Stimulated activated memory B cell treated with anti-CD40 and anti-IgM and Interleukin-4, amounts not matched to agents 10 μg/mL and 1 μg/mL and 100 μg/mL, for 72 hours (primary cell): Measurements from ENCODE around the gene TSC2.
"Not testable (repeated sequence)": the region's sequence is repeated elsewhere in the genome, so short reads cannot be mapped to it uniquely, and the experiment has no call there.

Experiments
- ATAC-seq: fragments of 150-1000 bp; cut with Tn5 transposase; 2 replicates; pipeline ENCODE4 v1.10.0; 2021
- H3K27ac Mint-ChIP-seq: one replicate; pipeline ENCODE4 v1.8.0; 2022; ENCODE audit warnings: mild to moderate bottlenecking, mixed read lengths
- H3K27me3 Mint-ChIP-seq: one replicate; pipeline ENCODE4 v1.8.0; 2022; ENCODE audit warnings: mixed read lengths
- H3K36me3 Mint-ChIP-seq: one replicate; pipeline ENCODE4 v1.8.0; 2022; ENCODE audit warnings: mixed read lengths
- H3K4me1 Mint-ChIP-seq: one replicate; pipeline ENCODE4 v1.8.0; 2022; ENCODE audit warnings: mixed read lengths
- H3K4me3 Mint-ChIP-seq: one replicate; pipeline ENCODE4 v1.8.0; 2022; ENCODE audit warnings: mild to moderate bottlenecking, moderate library complexity, mixed read lengths
- H3K9me3 Mint-ChIP-seq: one replicate; pipeline ENCODE4 v1.8.0; 2022; ENCODE audit warnings: mixed read lengths

Gene TSC2

DNA sequence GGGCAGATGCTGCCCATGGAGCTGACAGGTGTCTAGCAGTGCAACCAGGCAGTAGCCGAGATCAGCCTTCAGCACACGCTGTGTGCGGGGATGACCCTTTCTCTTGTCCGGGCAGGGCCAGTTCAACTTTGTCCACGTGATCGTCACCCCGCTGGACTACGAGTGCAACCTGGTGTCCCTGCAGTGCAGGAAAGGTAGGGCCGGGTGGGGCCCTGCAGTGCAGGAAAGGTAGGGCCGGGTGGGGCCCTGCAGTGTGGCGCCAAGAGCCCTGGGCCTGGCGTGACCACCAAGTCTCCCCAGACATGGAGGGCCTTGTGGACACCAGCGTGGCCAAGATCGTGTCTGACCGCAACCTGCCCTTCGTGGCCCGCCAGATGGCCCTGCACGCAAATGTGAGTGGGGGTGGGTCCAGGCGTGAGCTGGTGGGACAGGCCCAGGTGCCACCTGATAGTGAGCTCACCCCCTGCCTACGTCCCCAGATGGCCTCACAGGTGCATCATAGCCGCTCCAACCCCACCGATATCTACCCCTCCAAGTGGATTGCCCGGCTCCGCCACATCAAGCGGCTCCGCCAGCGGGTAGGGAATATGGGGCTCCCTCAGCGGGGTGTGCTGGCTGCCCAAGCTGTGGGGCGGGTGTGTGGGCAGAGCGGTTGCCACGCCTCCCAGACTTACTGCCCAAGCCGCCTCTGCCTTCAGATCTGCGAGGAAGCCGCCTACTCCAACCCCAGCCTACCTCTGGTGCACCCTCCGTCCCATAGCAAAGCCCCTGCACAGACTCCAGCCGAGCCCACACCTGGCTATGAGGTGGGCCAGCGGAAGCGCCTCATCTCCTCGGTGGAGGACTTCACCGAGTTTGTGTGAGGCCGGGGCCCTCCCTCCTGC lies 40.2 kb downstream of the TSC2 start:
- H3K4me3 Mint-ChIP-seq, result no peak overlapping the region
- peaks cover 16% of the 10 kb centered on the region for H3K4me1 Mint-ChIP-seq
- H3K27me3 Mint-ChIP-seq, result no peaks in the 10 kb centered on the region
- H3K36me3 Mint-ChIP-seq, result peaks cover 26% of the 10 kb centered on the region
- no peak for ATAC-seq
- H3K27ac Mint-ChIP-seq, result peak overlapping the region; percentile 82
- H3K9me3 Mint-ChIP-seq, result no peaks in the 10 kb centered on the region

DNA sequence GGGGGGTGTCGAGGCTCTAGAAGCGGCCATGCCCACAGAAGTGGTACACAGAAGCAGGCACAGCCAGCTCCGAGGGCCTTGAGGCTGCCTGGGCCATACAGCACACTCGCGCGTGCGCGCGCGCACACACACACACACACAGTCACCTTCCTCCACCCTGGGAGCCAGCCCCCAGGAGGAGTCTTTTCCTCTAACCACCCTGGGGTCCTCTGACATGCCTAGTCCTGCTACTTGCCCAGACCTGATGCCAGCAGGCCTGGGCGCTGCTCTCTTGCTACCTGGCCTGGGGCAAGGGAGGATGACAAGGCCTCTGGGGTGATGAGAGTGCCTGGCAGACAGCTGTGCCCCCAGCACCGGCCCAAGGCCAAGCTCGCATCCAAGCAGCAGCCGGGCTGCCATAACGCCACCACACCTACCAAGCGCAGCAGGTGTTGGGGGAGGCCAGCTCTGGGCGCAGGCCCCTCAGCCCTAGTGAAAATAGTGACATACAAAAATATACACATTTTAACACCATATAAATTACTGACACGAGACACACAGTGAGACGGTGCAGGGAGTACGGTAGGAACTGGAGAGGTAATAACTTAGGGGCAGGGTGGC lies 41.1 kb downstream of the TSC2 start:
- H3K36me3 Mint-ChIP-seq, result peaks cover 26% of the 10 kb centered on the region
- H3K4me1 Mint-ChIP-seq, result peaks cover 16% of the 10 kb centered on the region
- no peak for ATAC-seq
- no peak overlapping the region for H3K4me3 Mint-ChIP-seq
- H3K27me3 Mint-ChIP-seq, result no peaks in the 10 kb centered on the region
- H3K9me3 Mint-ChIP-seq, result no peaks in the 10 kb centered on the region
- no peak overlapping the region for H3K27ac Mint-ChIP-seq

DNA sequence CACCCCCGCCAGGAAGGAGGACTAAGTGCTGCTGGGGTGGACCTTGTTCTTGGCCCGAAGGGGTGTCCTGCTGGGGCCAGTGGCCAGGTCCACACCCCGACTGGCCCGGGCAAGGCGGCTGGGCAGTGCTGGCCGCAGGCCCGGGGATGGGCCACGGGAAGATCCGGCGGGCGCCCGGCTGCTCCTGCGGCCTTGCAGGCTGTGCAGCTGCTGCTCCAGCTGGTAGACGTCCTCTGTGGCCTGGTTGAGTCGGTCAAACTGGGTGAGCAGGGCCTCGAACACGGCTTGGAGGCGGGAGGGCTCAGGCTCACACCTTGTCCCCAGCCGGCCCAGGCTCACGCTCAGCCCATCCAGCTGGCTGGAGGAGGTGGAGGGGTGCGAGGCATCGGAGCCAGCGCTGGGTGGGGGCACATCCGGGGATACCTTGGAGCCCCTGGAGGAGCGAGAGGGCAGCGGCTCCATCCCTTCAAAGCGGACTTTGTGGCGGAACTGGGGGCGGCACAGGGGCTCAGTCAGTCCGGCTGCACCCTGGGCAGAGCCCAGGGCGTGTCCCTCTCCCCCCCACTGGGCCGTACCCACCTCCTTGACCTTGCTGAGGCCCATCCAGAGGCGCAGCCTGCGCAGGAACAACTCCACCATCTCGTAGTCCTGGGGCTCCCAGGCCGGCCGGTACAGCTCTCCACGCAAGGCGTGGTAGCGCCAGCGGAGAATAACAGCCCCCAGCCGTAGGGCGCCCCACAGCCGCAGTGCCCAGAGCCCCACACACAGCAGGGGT lies 42.1 kb downstream of the TSC2 start:
- no peaks in the 10 kb centered on the region for H3K9me3 Mint-ChIP-seq
- H3K27me3 Mint-ChIP-seq, result no peaks in the 10 kb centered on the region
- H3K36me3 Mint-ChIP-seq, result peaks cover 23% of the 10 kb centered on the region
- no peak for ATAC-seq
- H3K27ac Mint-ChIP-seq, result no peak overlapping the region
- H3K4me3 Mint-ChIP-seq, result no peak overlapping the region
- peaks cover 16% of the 10 kb centered on the region for H3K4me1 Mint-ChIP-seq

DNA sequence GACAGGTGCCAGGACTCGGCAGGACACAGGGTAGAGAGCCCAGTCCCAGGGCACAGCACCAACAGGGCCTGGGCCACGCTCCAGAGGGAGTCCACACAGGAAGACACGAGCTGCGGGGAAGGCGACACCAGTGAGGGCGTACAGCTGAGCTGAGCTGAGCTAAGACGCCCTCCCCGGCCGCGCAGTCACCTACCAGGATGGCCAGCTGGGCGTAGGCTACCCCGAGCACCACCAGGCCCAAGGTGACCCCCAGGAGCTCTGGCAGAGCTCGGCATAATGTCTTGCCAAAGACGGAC lies 42.6 kb downstream of the TSC2 start:
- Mint-ChIP-seq H3K36me3 (peaks cover 18% of the 10 kb centered on the region), H3K27ac (no peak overlapping the region), H3K4me3 (no peak overlapping the region), H3K27me3 (no peaks in the 10 kb centered on the region), H3K4me1 (peaks cover 12% of the 10 kb centered on the region), H3K9me3 (no peaks in the 10 kb centered on the region)
- ATAC-seq, result no peak

DNA sequence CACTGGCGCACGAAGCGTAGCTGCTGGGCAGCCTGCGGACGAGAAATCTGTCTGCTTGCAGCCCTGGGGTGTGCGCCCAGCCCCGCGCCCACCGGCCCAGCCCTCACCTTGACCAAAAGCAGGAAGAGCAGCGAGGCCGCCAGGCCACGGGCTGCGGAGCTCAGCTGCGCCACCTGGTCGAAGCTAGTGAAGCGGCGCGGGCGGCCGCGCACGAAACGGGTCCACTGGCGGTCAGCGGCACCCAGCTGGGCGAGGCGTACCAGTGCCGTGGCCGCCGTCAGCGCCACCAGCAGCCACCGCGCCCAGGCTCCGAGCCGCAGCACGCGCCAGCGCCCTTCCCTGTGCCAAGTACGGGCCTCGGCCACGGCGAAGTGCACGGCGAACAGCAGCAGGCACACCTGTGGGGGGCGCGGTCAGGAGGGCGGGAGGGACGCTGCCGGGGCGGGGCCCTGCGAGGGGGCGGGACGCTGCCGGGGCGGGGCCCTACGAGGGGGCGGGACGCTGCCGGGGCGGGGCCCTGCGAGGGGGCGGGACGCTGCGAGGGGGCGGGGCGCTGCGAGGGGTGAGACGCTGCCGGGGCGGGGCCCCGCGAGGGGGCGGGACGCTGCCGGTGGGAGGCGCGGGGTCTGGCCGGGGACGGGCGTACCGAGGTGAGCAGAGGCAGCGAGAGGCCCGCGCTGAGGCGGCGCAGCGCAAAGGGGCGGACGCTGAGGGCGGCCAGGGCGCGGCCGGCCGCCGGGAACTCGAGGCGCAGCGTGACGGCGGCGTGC lies 43.2 kb downstream of the TSC2 start:
- no peak overlapping the region for H3K27ac Mint-ChIP-seq
- H3K4me1 Mint-ChIP-seq, result peaks cover 8% of the 10 kb centered on the region
- no peaks in the 10 kb centered on the region for H3K9me3 Mint-ChIP-seq
- H3K4me3 Mint-ChIP-seq, result peak overlapping the region; percentile 23
- ATAC-seq, result peak; percentile 75
- H3K27me3 Mint-ChIP-seq, result no peaks in the 10 kb centered on the region
- H3K36me3 Mint-ChIP-seq, result peaks cover 18% of the 10 kb centered on the region

DNA sequence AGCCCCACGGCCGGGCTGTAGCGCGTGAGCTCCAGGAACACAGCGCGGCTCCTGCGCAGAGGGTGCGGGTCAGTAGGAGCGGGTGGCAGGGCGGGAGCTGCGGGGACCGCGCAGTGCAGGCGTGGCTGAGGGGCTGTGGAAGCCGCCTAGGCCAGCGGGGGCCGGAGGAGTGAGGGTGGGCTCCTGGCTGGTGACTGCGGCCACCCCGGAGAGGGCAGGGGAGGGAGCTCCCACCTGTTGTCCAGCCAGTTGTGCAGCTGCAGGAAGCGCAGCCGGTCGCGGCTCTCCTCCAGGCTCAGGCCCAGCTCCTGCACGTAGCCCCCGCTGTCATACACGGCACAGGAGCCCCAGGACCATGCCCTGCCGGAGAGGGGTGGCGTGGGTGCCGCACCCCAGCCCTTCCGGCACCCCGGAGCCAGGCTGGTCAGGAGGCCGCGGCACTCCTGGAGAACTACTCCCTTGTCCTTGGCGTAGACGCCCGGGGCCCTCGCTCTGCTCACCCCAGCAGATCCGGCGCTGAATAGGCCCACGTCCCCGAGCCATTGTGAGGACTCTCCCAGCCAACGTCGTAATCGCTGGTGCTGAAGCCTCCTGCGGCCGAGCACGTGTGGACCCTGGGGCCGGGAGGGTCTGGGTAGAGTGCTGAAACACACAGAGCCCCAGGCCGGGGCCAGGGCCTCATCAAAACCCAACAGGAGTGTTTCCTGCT lies 43.9 kb downstream of the TSC2 start:
- Mint-ChIP-seq H3K9me3 (no peaks in the 10 kb centered on the region), H3K4me3 (no peak overlapping the region), H3K36me3 (peaks cover 18% of the 10 kb centered on the region), H3K4me1 (peaks cover 8% of the 10 kb centered on the region), H3K27me3 (no peaks in the 10 kb centered on the region), H3K27ac (no peak overlapping the region)
- peak; percentile 31 for ATAC-seq

DNA sequence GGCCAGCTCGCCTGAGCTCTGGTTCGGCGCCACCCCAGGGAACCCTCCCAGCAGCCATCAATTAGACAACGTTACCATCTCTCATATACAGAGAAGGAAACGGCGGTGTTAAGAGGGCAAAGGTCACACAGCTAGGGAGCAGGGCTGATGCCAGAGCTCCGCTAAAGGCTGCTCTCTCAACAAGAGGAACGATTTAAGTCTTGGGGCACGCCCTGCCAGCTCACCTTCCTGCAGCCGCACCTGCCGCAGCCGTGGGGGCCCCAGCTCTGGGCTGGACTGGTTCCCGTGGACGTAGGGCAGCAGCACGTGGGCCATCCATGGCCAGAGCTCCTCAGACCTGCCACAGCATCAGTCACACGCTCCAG lies 44.5 kb downstream of the TSC2 start:
- peaks cover 3% of the 10 kb centered on the region for H3K4me1 Mint-ChIP-seq
- no peaks in the 10 kb centered on the region for H3K27me3 Mint-ChIP-seq
- ATAC-seq, result no peak
- no peak overlapping the region for H3K4me3 Mint-ChIP-seq
- no peak overlapping the region for H3K27ac Mint-ChIP-seq
- peaks cover 19% of the 10 kb centered on the region for H3K36me3 Mint-ChIP-seq
- no peaks in the 10 kb centered on the region for H3K9me3 Mint-ChIP-seq

DNA sequence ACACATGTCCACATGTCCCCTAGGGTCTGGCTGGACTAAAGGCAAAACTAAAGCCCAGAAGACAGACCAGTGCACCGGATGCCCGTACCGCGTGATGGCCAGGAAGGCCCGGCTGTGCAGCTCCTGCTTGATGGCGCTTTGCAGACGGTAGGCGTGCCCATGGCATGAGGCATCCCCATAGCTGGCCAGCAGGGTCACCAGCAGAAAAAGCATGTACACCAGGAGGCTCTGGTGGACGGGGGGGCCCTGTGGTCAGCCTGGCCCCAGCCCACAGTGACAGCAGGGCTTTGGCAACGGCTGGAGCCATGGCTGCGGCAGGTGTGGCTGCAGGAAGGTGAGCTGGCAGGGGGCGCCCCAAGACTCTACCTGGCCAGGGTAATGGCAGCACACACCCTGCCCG lies 45.1 kb downstream of the TSC2 start:
- no peak overlapping the region for H3K27ac Mint-ChIP-seq

DNA sequence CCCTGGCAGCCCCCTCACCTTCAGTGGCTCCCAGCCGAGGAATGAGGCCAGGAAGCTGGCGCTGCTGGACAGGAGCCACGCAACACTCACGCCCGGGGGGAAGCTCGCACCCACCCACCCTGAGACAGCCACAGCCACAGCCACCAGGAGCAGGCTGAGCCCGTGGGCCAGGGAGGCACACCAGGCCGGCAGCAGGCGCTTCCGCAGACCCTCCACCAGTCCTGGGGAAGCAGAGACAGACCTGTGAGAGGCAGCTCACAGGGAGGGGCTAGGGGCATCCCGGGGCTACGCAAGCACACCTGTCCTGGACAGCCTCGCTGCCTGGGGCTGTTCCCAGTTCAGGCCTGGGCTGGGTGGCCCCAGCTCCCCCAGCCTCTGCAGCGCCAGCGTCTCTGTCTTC lies 46.0 kb downstream of the TSC2 start:
- Mint-ChIP-seq H3K4me3 (no peak overlapping the region), H3K27ac (no peak overlapping the region), H3K36me3 (peaks cover 12% of the 10 kb centered on the region), H3K9me3 (no peaks in the 10 kb centered on the region), H3K4me1 (no peaks in the 10 kb centered on the region), H3K27me3 (no peaks in the 10 kb centered on the region)
- ATAC-seq, result no peak

More for the DNA sequence above, 45.1 kb downstream of the TSC2 start:
- Mint-ChIP-seq H3K4me3 (no peak overlapping the region), H3K4me1 (no peaks in the 10 kb centered on the region), H3K27me3 (no peaks in the 10 kb centered on the region), H3K36me3 (peaks cover 18% of the 10 kb centered on the region), H3K9me3 (no peaks in the 10 kb centered on the region)
- no peak for ATAC-seq

DNA sequence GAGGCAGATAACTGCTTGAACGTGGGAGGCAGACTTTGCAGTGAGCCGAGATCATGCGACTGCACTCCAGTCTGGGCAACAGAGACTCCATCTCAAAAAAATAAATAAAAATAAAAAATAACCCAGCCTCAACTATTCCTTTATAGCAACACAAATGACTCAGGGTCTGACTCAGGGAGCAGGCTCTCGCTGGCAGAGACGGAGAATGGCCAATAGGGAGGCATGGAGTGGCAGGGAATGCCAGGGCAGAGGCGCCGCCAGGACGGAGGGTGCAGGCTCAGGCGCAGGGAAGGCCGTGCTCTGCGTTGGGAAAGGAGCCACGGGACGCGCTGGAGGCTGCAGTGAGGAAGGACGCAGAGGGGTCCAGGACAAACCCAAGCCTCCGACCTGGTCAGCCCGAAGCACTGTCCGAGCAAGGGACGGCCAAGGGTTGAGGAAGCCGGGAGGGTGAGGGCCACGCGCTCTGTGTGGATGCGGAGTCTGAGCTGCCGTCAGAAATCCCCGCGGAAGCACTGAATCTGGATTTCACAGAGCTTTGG lies 47.6 kb downstream of the TSC2 start:
- H3K4me3 Mint-ChIP-seq, result no peak overlapping the region
- peaks cover 6% of the 10 kb centered on the region for H3K36me3 Mint-ChIP-seq
- no peaks in the 10 kb centered on the region for H3K4me1 Mint-ChIP-seq
- H3K27ac Mint-ChIP-seq, result no peak overlapping the region
- H3K27me3 Mint-ChIP-seq, result no peaks in the 10 kb centered on the region
- no peaks in the 10 kb centered on the region for H3K9me3 Mint-ChIP-seq
- ATAC-seq, result no peak

DNA sequence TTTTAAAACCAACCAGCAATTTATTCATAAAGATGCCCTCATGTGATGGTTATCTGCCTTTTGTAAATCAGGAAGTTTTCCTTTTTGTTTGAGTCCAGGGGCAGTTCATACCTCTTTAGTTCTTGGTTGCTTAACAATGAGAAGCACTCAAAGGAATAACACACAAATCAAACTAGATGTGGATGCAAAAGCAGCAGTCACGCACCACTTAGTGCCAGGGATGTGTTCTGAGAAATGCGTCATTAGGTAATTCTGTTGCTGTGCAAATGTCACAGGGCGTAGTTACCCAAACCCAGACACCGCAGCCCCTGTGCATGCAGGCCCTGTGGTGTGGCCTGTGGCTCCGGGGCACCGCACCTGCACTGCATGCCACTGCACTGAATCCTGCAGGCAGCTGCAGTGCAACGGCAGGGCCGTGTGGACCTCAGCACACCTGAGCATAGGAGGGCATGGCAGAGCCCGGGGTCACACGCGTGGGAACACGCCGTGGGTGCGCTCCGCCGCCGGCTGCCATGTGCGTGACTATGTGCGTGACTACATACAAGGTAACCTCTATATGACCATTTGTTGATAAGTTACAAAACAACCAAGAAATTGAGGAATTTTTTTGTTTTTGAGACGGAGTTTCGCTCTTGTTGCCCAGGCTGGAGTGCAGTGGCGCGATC lies 48.3 kb downstream of the TSC2 start:
- peaks cover 7% of the 10 kb centered on the region for H3K36me3 Mint-ChIP-seq
- H3K27me3 Mint-ChIP-seq, result no peaks in the 10 kb centered on the region
- no peaks in the 10 kb centered on the region for H3K4me1 Mint-ChIP-seq
- H3K9me3 Mint-ChIP-seq, result no peaks in the 10 kb centered on the region
- no peak overlapping the region for H3K4me3 Mint-ChIP-seq
- H3K27ac Mint-ChIP-seq, result no peak overlapping the region
- ATAC-seq, result no peak

DNA sequence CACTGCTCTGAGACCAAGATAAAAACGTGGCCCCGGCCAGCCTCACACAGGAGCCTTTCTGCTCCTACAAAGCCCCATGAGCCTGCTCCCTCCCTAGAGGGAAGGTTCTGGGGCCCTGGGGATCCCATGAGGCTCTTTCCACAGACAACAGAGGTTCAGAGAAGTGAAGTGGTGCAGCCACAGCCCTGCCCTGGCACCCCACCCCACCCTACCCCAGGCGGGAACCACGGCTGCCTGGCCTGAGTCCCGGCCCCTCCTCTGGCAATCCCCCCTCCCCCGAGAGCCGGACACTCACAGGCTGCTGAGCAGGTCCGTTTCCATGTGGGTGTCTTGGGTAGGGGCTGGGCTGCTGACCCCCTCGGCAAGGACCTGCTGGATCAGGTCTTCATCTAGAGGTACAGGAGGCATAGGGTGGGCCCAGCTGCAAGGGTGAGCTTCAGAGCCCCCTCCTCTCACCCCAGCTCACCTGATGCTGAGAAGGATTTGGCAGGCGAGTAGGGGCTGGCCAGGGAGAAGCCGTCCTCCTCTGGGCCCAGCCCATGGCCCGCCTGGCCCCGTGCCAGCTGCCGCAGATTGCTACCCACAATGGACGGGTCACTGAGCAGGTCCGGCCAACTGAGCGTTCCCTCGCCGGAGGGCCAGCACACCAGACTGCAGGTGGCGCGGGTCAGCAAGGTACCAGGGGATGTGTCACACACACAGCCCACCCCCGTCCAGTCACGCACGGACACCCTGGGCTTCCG lies 49.2 kb downstream of the TSC2 start:
- no peak overlapping the region for H3K4me3 Mint-ChIP-seq
- ATAC-seq, result no peak
- no peak overlapping the region for H3K27ac Mint-ChIP-seq
- H3K27me3 Mint-ChIP-seq, result no peaks in the 10 kb centered on the region
- no peaks in the 10 kb centered on the region for H3K9me3 Mint-ChIP-seq
- no peaks in the 10 kb centered on the region for H3K4me1 Mint-ChIP-seq
- H3K36me3 Mint-ChIP-seq, result peaks cover 13% of the 10 kb centered on the region

DNA sequence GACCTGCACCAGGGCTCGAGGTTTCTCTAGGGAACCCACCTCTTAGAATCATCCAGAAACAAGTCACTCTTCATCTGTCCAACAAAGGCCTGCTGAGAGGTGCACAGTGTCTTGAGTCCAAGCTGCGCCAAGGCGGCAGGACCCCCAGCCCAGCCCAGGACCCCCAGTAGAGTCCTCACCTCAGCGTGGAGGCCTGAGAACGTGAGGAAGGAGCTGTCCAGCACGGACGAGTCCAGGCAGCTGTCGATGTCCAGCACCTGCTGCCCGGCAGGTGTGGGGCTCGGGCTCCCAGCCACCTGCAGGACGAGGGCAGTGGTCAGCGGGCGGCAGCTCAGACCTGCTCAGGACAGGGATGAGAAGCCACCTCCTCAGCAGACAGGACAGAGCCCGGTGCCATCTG lies 49.9 kb downstream of the TSC2 start:
- H3K27ac Mint-ChIP-seq, H3K9me3 Mint-ChIP-seq, ATAC-seq, H3K4me1 Mint-ChIP-seq, H3K27me3 Mint-ChIP-seq, H3K4me3 Mint-ChIP-seq: not testable (repeated sequence)
- peaks cover 13% of the 10 kb centered on the region for H3K36me3 Mint-ChIP-seq

DNA sequence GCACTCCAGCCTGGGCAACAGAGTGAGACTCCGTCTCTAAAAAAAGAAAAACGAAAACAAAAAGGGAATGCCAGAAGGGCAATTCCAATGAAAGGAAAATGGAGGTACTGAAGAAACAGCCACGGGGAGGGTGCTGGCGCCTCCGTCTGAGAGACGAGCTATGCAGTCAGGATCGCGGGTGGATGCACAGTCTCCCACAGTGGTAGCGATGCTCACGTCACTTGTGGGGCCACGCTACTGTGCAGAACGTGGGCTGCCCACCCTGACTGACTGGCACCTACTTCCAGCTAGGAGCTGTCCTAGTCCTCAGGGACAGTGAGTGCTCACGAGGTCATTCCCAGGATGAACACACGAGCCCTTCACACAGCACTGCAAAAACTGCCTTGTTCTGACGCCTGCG lies 53.8 kb downstream of the TSC2 start:
- not testable (repeated sequence) for H3K4me1 Mint-ChIP-seq

More for the DNA sequence above, 53.8 kb downstream of the TSC2 start:
- H3K4me3 Mint-ChIP-seq, H3K9me3 Mint-ChIP-seq, H3K27me3 Mint-ChIP-seq, H3K27ac Mint-ChIP-seq, ATAC-seq: not testable (repeated sequence)
- peaks cover 18% of the 10 kb centered on the region for H3K36me3 Mint-ChIP-seq
